GM12878 (cell line): ENCODE results near the gene NMUR1. TPM values are rescaled to one million over a fixed set of nuclear protein-coding genes. Genes with fewer than 3 reads are reported as not detected.
A peak's percentile ranks its signal among the peaks of the same experiment; 100 is the strongest.

Source experiments
- ATF3 ChIP-seq: IDR thresholded peaks from 2 replicates; pipeline ENCODE4 v1.6.1; 2011; ENCODE audit warnings: low read depth, mild to moderate bottlenecking, low read length, moderate library complexity, borderline replicate concordance; ENCODE audit errors: extremely low read depth
- CREM ChIP-seq: IDR thresholded peaks from 2 replicates; pipeline ENCODE4 v1.6.1; 2014; ENCODE audit warnings: antibody characterized with exemption, low read depth
- DPF2 ChIP-seq: fragments of 450-650 bp; IDR thresholded peaks from 2 replicates; pipeline ENCODE4 v1.6.1; 2017; ENCODE audit warnings: mild to moderate bottlenecking
- EGR1 ChIP-seq, 2 experiments: IDR thresholded peaks; 1 replicate in 1 of 2; 2 replicates in 1 of 2; pipeline ENCODE4 v1.6.1; 2011 to 2012; ENCODE audit warnings: low read depth in 2 of 2, low read length in 2 of 2, borderline replicate concordance in 1 of 2, mild to moderate bottlenecking in 1 of 2, moderate library complexity in 1 of 2
- EZH2 ChIP-seq: IDR thresholded peaks from 2 replicates; pipeline ENCODE4 v1.6.1; 2012; ENCODE audit warnings: low read depth, mild to moderate bottlenecking, control low read depth, inconsistent platforms, low read length, borderline replicate concordance; ENCODE audit not compliant: control insufficient read depth
- GABPA ChIP-seq: IDR thresholded peaks from 2 replicates; pipeline ENCODE4 v1.6.1; 2014; ENCODE audit warnings: antibody characterized with exemption, low read depth, mild to moderate bottlenecking, inconsistent platforms
- GATAD2B ChIP-seq: fragments of 450-650 bp; conservative IDR thresholded peaks from 2 replicates; pipeline ENCODE4 v1.6.1; 2017; ENCODE audit warnings: low read depth, mild to moderate bottlenecking, moderate library complexity
- HDAC2 ChIP-seq: fragments of 200-600 bp; sonication (generic); IDR thresholded peaks from 2 replicates; pipeline ENCODE4 v1.6.1; 2017
- IRF5 ChIP-seq: fragments of 450-650 bp; IDR thresholded peaks from 2 replicates; pipeline ENCODE4 v1.6.1; 2017; ENCODE audit warnings: borderline replicate concordance
- JUNB ChIP-seq: IDR thresholded peaks from 2 replicates; pipeline ENCODE4 v1.6.1; 2016; ENCODE audit warnings: antibody characterized with exemption, mild to moderate bottlenecking
- MEF2A ChIP-seq: IDR thresholded peaks from 2 replicates; pipeline ENCODE4 v1.6.1; 2011; ENCODE audit warnings: low read depth, mild to moderate bottlenecking, low read length, moderate library complexity; ENCODE audit not compliant: insufficient read depth
- POU2F2 ChIP-seq: IDR thresholded peaks from 3 replicates; pipeline ENCODE4 v1.6.1; 2011; ENCODE audit warnings: low read depth, mild to moderate bottlenecking, low read length, borderline replicate concordance
- RAD21 ChIP-seq: IDR thresholded peaks from 2 replicates; pipeline ENCODE4 v1.6.1; 2011; ENCODE audit warnings: mild to moderate bottlenecking, low read depth, low read length, moderate library complexity; ENCODE audit not compliant: insufficient read depth
- RELA ChIP-seq: fragments of 450-650 bp; IDR thresholded peaks from 2 replicates; pipeline ENCODE4 v1.8.0; 2014; ENCODE audit warnings: borderline replicate concordance; ENCODE audit not compliant: partially characterized antibody
- SMAD1 ChIP-seq: fragments of 450-650 bp; IDR thresholded peaks from 2 replicates; pipeline ENCODE4 v1.6.1; 2018; ENCODE audit warnings: mild to moderate bottlenecking, low read depth; ENCODE audit not compliant: partially characterized antibody
- SPI1 ChIP-seq: IDR thresholded peaks from 2 replicates; pipeline ENCODE4 v1.6.1; 2011; ENCODE audit warnings: low read depth, mild to moderate bottlenecking, low read length, moderate library complexity, borderline replicate concordance; ENCODE audit not compliant: insufficient read depth
- SUPT20H ChIP-seq: IDR thresholded peaks from 2 replicates; pipeline ENCODE4 v1.6.1; 2011; ENCODE audit warnings: low read depth, mild to moderate bottlenecking, low read length, moderate library complexity, borderline replicate concordance; ENCODE audit not compliant: control insufficient read depth
- TCF3 ChIP-seq: IDR thresholded peaks from 2 replicates; pipeline ENCODE4 v1.6.1; 2012; ENCODE audit warnings: low read depth, mild to moderate bottlenecking, low read length, borderline replicate concordance; ENCODE audit not compliant: insufficient read depth
- YBX1 ChIP-seq: fragments of 450-650 bp; IDR thresholded peaks from 2 replicates; pipeline ENCODE4 v1.6.1; 2016; ENCODE audit warnings: antibody characterized with exemption
- ZBTB11 ChIP-seq: fragments of 450-650 bp; formaldehyde crosslinking; IDR thresholded peaks from 2 replicates; pipeline ENCODE4 v1.5.0; 2022; ENCODE audit warnings: mild to moderate bottlenecking, missing genetic modification characterization
- ZNF622 ChIP-seq: fragments of 450-650 bp; IDR thresholded peaks from 2 replicates; pipeline ENCODE4 v1.6.1; 2017; ENCODE audit warnings: mild to moderate bottlenecking, inconsistent platforms
- ZZZ3 ChIP-seq: IDR thresholded peaks from 2 replicates; pipeline ENCODE4 v1.6.1; 2011; ENCODE audit warnings: low read depth; ENCODE audit not compliant: control insufficient read depth, insufficient read length
- polyA plus RNA-seq, 11 experiments: library from polyadenylated mRNA; depleted of rRNA in 4 of 11; unstranded in 6 of 11; stranded (reverse) in 5 of 11; fragments of >200 nt; fragmentation: Nextera tagmentation in 4 of 11; fragmentation: Illumina TruSeq in 1 of 11; extraction: Ambion mirVana in 4 of 11; extraction: Trizol in 1 of 11; gene quantifications; 1 replicate in 1 of 11; 2 replicates in 10 of 11; pipeline versions ENCODE4 v1.2.1 to v1.2.3, GENCODE V29; 2011 to 2016; ENCODE audit warnings: inconsistent platforms in 2 of 11, missing spikeins in 2 of 11, low read depth in 1 of 11
- total RNA-seq, 4 experiments: library from RNA; depleted of rRNA in 3 of 4; stranded (reverse); fragments of >200 nt in 3 of 4; fragmentation: Illumina TruSeq in 1 of 4; extraction: Trizol in 1 of 4; gene quantifications; 2 replicates each; pipeline versions ENCODE4 v1.2.1 to v1.2.3, GENCODE V29; 2013 to 2021
- TF ChIP-seq, protein P1 (sequence below): fragments of 450-650 bp; IDR thresholded peaks from 2 replicates; pipeline ENCODE4 v1.6.1; 2017; ENCODE audit warnings: low read depth, mild to moderate bottlenecking, moderate library complexity

NMUR1 gene
- total and polyA plus RNA-seq, 10 of the 15 experiments (the other 5 are each of a cell fraction or from before 2014, with no cell fraction given) = under 0.01 to 0.08 (median 0.02) TPM; not detected in 5

- TF ChIP-seq MEF2A (0 out of 2 replicates have a peak, but pooled peaks have one; percentile 45), EGR1 (IDR thresholded peaks at IDR 0.05; ENCODE audit: borderline replicate concordance in 1 of 2, low read depth in 2 of 2, low read length in 2 of 2) (peak in 1 of 2 experiments; percentile 24; a peak in 1 of 3 replicates), EZH2 (no peak), JUNB (no peak), SUPT20H (no peak), CREM (no peak), SPI1 (no peak), ZBTB11 (CRISPR knock-in tag) (no peak), ZNF622 (no peak), HDAC2 (no peak), IRF5 (no peak), RELA (peak; percentile 48), TCF3 (no peak), RAD21 (peak; percentile 88), GABPA (no peak), GATAD2B (peak; percentile 48), YBX1 (no peak), ATF3 (no peak), ZZZ3 (no peak), POU2F2 (no peak), SMAD1 (no peak), DPF2 (peak; percentile 69; the same call in 1 of the 2 replicates)
- TF ChIP-seq, protein P1, sequence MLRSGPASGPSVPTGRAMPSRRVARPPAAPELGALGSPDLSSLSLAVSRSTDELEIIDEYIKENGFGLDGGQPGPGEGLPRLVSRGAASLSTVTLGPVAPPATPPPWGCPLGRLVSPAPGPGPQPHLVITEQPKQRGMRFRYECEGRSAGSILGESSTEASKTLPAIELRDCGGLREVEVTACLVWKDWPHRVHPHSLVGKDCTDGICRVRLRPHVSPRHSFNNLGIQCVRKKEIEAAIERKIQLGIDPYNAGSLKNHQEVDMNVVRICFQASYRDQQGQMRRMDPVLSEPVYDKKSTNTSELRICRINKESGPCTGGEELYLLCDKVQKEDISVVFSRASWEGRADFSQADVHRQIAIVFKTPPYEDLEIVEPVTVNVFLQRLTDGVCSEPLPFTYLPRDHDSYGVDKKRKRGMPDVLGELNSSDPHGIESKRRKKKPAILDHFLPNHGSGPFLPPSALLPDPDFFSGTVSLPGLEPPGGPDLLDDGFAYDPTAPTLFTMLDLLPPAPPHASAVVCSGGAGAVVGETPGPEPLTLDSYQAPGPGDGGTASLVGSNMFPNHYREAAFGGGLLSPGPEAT = no peak
Observed at GRCh38 chr2:231530099-231531011, at the start of gene NMUR1 (continued).
